HG03095 (cell line): ENCODE measurements around the gene BRIP1.
"Not testable (repeated sequence)": the region's sequence is repeated elsewhere in the genome, so short reads cannot be mapped to it uniquely, and the experiment has no call there.

Experiments
- ATAC-seq: cut with Tn5 transposase; IDR thresholded peaks from one replicate; pipeline ENCODE4 v1.9.1; 2021; ENCODE audit warnings: moderate library complexity; ENCODE audit not compliant: unreplicated experiment

The BRIP1 gene

GRCh38 chr17:61862975-61863800 is at the start of gene BRIP1:
TSS of gene BRIP1 (minus strand) at chr17:61863528. CDS start at chr17:61861539, 1,989 bp downstream.
- peak; percentile 80 for ATAC-seq

- no peak for ATAC-seq
Observed at GRCh38 chr17:61908292-61909037, 45.1 kb upstream of the BRIP1 start.

GRCh38 chr17:61907361-61907760 is 44.0 kb upstream of the BRIP1 start:
- no peak for ATAC-seq

DNA sequence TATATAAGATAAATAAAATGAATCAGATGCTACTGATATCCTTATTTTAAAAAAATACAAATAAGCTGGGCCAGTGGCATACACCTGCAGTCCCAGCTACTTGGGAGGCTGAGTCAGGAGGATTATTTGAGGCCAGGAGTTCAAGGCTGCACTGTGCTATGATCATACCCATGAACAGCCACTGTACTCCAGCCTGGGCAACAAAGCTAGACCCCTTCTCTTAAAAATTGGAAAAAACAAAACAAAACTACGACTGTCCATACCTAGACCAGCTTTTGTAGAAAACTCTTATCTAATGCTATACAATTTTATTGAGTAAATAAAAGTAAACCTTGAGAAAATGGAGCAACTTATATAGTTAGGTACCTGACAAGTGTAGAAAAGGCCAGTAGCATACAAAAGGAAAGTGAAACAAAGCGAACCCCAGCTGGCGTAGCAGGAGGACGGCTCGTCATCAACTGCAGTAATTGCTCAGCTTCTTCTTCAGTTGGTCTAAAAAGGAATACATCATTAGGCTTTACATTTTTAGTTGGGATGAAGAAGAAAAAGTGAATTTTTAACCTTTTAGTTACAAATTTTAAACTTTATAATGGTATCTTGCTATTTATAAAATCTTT is 40.9 kb upstream of the BRIP1 start:
- peak; percentile 92 for ATAC-seq

DNA sequence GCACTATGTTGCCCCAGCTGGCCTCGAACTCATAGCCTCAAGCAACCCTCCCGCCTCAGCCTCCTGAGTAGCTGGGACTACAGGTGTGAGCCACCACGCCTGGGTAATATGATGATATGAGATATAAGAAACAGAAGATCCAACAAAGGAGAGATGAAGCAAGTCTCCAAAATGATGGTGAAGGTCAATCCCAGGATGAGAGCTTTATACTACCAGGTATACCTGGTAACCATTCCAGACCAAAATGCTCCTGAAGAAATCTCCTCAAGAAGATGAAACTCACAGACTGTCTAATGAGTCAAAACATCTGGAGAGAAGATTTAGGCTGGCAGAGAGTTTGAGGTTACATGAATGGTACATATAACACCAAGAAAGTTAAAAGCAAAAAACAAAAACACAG is 39.9 kb upstream of the BRIP1 start:
- ATAC-seq = no peak

DNA sequence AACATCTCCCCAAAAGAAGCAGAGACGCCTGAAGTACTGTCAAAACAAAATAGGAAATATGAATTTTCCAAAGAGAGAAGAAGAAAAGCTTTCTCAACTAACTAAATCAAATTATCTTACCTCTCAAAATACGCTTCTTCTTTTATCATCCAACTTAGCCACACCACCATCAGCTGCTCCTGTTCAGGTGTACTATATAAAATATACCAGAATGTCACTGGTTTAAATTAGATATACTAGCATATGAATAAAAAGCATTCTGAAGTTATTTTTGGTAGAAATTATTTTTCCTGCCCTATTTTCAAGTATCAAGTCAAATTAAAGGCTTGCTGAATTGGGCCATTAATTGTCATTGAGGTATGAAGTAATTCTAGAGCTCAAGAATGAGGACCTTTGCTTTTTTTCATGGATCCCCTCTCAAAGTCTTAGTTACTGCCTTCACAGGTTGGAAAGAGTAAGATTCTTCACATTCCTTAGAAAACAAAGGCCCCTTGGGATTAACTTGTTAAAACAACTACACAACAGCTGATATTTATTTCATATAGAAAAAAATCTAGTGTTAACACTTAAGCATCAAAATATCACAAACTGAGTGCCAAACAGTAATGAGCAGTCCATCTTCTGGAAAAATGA is 34.3 kb upstream of the BRIP1 start:
- no peak for ATAC-seq

- ATAC-seq = no peak
Observed at GRCh38 chr17:61895391-61895790, 32.1 kb upstream of the BRIP1 start.

- ATAC-seq = not testable (repeated sequence)
Observed at GRCh38 chr17:61894310-61894709, 31.0 kb upstream of the BRIP1 start.

DNA sequence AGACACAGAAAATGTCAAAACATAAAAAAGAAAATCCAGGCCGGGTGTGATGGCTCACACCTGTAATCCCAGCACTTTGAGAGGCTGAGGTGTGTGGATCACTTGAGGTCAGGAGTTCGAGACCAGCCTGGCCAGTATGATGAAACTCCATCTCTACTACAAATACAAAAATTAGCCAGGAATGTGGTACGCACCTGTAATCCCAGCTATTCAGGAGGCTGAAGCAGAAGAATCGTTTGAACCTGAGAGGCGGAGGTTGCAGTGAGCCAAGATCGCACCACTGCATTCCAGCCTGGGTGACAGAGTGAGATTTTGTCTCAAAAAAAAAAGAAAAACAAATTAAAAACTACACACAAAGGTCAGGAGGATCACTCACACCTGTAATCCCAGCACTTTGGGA is 24.4 kb upstream of the BRIP1 start:
- ATAC-seq = not testable (repeated sequence)

DNA sequence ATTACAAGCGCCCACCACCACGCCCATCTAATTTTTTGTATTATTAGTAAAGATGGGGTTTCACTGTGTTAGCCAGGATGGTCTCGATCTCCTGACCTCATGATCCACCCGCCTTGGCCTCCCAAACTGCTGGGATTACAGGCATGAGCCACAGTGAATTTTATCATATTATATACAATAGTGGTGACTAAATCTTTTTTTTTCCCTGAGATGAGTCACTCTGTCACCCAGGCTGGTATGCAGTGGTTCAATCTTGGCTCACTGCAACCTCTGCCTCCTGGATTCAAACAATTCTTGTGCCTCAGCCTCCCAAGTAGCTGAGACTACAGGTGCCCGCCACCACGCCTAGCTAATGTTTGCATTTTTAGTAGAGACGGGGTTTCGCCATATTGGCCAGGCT is 22.5 kb upstream of the BRIP1 start:
- ATAC-seq = not testable (repeated sequence)

- no peak for ATAC-seq
Observed at GRCh38 chr17:61884864-61885263, 21.5 kb upstream of the BRIP1 start.

GRCh38 chr17:61880589-61881102 is 17.3 kb upstream of the BRIP1 start:
- no peak for ATAC-seq

GRCh38 chr17:61878984-61879612 is 15.8 kb upstream of the BRIP1 start:
- no peak for ATAC-seq

DNA sequence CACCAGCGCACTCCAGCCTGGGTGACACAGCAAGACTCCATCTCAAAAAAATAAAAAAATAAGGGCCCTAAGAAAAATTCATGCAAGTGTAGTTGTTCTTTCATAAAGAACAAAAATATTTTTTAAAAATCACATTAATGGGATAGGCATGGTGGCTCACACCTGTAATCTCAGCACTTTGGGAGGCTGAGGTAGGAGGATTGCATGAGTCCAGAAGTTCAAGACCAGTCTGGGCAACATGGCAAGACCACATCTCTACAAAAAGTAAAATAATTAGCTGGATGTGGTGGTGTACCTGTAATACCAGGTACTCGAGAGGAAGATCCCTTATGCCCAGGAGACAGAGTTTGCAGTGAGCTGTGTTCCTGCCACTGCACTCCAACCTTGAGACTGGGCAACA is 15.2 kb upstream of the BRIP1 start:
- ATAC-seq = no peak

GRCh38 chr17:61877837-61878236 is 14.5 kb upstream of the BRIP1 start:
- ATAC-seq = no peak

DNA sequence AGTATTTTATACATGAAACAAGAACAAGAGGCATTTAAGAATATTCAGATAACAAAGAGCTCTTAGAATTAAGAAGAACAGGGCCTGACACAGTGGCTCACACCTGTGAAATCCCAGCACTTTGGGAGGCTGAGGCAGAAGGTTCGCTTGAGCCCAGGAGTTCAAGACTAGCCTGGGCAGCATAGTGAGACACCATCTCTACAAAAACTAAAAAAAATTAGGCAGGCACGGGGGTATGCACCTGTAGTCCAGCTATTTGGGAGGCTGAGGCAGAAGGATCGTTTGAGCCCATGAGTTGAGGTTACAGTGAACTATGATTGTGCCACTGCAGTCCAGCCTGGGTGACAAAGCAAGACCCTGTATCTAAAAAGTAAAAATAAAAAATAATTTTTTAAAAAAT is 12.5 kb upstream of the BRIP1 start:
- no peak for ATAC-seq

DNA sequence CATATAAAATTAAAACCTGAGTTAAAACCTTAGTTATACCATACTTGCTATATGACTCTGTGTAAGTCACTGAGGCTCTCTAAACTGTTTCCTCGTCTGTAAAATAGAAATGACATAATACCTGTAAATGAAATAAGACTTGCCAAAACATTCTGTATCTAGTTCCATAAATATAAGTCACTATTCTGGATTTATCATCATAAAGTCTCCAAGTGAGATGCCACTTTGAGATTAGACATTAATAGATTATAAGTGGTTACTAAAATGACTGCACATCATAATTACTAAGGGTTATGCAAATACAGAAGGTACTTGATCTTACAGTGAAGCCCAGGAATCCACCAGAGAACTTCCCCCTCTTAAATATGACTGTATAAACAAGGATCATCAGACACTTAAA is 12.0 kb upstream of the BRIP1 start:
- ATAC-seq = no peak

DNA sequence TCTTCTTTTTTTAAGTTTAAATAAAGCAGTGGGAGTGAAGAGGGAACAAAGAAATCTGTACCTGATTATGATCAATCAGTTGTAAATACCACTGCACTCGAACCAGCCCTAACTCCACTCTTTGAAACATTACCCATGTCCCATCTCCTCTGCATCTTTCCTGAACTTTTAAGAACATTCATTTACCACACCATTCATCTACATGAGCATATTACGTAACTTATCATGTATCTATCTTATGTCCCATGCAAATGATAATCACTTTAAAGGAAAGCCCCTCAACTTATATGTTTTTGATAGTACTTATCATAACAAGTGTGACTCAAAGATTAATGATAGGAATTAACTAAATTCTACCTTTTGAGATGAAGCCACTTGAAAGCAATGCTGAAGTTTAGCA is 10.7 kb upstream of the BRIP1 start:
- ATAC-seq = no peak

GRCh38 chr17:61872099-61872498 is 8.8 kb upstream of the BRIP1 start:
- ATAC-seq = no peak

DNA sequence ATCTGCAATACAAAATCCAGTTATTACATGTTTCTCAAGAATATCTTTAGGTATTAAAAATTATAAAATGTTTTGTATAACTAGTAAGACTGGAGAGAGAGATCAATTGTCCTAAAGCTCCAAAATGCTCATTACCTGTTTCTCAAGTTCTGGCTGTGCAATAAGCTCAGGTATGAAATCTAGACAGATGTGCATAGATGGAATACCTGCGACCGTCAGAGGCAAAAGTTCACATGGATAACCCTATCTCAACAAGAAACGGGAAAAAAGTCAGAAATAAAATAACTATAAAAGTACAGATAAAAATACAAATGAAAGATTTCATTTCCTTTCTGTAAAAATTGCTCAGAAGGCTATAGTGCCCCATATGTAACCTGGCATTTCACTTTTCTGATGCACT is 5.8 kb upstream of the BRIP1 start:
- ATAC-seq = no peak

- no peak for ATAC-seq
Observed at GRCh38 chr17:61868074-61868473, 4.7 kb upstream of the BRIP1 start.
